ENCODE data around the gene PPARA.
"Not testable (repeated sequence)": the region's sequence is repeated elsewhere in the genome, so short reads cannot be mapped to it uniquely, and the experiment has no call there.

PPARA gene

GRCh38 chr22:46250035-46250782 is 99.9 kb downstream of the PPARA start, which contains the start of gene CDPF1:
Gene CDPF1 (minus strand): TSS chr22:46250293. CDS start chr22:46248284, 2,009 bp downstream.
- DNase-seq, result peak; percentile 94 to 95

- no peak for DNase-seq
Observed at GRCh38 chr22:46250783-46251125, 100.4 kb downstream of the PPARA start.

DNA sequence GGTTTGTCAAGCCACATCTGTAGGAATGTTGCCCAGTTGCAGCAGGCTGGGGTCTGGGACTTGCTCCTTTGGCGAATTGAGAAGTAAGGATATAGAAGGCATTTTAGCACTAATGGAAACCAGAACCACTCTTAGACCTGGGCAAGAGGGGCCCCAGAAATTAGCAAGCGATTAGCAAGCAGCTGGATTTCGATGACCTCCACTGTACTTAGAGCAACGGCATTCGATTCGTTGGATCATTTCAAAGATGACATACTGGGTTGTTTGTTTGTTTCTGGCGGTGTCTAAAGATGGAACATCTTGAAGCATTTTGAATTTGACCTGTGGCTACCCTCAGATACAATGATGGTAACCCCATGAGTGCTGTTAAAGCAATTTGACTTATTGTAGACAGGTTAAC is 100.9 kb downstream of the PPARA start:
- DNase-seq, result no peak

DNA sequence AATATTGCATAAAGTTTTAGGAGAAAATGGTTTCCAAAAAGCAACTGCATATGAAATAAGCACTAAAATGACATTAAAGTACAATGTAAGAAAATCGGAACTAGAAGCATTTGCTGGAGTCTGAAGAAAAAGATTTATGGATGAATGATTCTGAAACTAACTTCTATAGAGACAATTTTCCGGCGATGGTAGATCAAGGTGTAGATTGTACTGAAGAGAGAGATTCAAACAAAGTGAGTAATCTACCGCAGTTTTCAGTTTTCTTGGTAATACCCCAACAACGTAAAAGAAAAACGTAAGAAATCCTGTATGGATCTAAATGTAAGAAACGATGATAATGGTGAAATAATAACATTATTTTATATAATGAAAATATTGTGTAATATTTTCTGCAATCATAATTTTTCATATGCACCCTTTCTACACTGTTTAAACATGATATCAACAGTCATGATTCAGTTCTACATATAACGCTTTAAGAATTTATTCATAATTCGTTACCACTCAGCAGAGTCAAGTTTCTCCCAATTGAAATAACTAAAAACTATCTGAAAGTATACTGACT is 101.6 kb downstream of the PPARA start:
- DNase-seq, result no peak

DNA sequence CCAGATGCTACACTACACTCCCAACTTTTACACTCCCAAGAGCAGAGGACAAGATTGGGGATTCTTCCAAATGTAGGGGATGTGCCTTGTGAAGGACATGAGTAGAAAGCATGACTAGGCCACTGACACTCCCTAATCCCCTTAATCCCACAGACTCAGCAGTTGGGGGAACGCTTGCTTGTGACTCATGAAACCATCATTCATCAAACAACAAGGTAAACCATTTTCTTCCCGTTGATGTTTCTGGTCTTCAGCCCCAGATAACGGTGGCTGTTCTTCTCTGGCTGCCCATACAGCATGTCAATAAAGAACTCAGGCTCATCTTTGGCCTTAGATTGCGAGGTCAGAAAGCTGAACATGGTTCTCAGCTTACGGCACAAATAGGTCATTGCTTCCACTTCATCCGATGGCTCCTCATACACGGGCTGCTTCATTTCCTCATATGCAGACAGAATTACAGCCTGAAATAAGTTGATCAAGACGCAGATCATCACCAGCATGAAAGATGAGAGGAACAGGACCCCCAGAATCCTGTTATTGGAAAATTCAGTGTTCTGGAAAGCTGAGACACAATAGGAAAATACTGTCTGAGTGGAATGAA is 106.1 kb downstream of the PPARA start:
- DNase-seq, result no peak

- DNase-seq, result peak; percentile 32 to 42
Observed at GRCh38 chr22:46259374-46259773, 109.0 kb downstream of the PPARA start.

- no peak for DNase-seq
Observed at GRCh38 chr22:46260038-46260437, 109.7 kb downstream of the PPARA start.

GRCh38 chr22:46262449-46263215 is 112.3 kb downstream of the PPARA start:
- peak; percentile 58 to 75 for DNase-seq

DNA sequence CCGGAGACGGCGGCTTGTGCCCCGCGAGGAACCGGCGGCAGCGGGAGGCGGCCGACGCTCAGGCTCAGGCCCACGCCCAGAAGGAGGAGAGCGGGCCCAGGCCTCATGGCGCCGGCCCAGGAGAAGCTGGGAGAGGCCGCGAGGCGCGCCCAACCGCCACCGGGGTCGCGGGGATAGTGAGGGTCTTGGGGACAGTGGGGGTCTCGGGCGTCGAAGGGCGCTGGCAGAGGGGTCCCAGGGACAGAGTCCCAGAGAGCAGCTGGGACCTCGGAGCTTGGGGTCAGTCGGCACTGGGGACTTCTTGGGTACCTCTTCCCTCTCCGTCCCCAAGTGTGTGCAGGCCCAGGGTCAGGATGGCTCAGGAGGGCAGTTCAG is 112.9 kb downstream of the PPARA start, which contains the start of gene PKDREJ:
PKDREJ (minus strand) TSS at position 128 of the 375 bp plus-strand sequence; CDS start at position 107, 21 bp downstream.
- no peak for DNase-seq

DNA sequence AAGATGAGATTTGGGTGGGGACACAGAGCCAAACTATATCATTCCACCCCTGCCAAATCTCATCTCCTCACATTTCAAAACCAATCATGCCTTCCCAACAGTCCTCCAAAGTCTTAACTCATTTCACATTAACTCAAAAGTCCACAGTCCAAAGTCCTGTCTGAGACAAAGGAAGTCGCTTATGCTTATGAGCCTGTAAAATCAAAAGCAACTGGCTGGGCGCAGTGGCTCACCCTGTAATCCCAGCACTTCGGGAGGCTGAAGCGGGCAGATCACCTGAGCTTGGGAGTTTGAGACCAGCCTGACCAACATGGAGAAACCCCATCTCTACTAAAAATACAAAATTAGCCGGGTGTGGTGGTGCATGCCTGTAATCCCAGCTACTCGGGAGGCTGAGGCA is 114.2 kb downstream of the PPARA start:
- not testable (repeated sequence) for DNase-seq

GRCh38 chr22:46265627-46266026 is 115.3 kb downstream of the PPARA start:
- DNase-seq, result not testable (repeated sequence)

DNA sequence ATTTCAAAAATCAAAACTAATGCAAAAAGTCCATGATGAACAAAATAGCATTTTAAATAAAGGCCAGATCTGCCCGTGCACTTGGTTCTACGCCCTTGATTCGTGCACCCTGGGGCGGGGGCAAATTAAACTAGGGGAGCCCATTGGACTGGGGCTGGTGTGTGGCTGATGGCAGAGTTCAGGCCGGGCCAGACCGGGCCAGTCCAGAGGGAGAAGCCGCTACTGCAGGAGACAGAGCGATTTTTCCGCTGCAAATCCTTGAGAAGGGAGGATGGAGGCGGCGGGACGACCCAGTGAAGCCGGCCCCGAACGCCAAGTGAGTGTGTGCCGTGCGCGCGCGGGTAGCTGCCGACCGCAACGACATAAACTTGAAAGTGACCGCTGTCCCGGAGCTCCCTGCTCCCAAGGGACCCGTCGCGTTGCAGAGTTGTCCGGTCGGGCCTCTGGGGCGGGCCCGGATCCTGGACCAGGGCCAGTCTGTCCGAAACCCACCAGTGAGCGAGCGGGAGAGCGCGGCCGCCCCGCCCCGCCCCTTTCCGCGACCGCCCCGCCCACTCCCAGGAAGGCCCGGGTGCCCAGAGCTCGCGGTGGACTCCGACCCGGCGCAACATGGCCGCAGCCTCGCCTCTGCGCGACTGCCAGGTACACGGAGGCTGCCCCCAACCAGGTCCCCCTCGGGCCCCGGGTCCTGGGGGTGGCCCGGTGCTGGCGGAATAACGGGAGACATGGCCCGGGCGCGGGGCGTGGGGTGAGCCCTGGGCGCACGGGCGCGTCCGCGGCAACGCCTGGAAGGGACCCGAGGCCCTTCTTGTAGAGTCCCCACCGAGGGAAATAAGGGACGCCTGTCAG is 117.3 kb downstream of the PPARA start, which contains the start of gene TTC38:
TTC38 (plus strand) TSS at position 578 of the 849 bp plus-strand sequence; CDS start at position 610, 32 bp downstream.
- DNase-seq, result peak; percentile 77 to 87

DNA sequence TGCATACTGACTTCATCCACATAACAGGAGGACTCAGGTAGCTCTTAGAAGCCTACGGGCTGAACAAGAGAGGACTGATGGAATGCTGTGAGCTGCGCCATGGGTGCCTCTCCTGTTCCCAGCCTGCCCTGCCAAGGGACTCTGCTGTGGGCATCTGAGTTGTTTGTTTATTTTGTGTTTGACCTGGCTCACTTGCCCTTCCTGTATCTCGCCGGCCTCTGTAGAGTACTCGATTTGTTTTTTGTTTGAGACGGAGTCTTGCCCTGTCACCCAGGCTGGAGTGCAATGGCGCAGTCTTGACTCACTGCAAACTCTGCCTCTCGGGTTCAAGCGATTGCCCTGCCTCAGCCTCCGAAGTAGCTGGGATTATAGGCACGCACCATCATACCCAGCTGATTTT is 119.2 kb downstream of the PPARA start:
- DNase-seq, result no peak

GRCh38 chr22:46272196-46272595 is 121.9 kb downstream of the PPARA start:
- no peak for DNase-seq

- no peak for DNase-seq
Observed at GRCh38 chr22:46272762-46273431, 122.6 kb downstream of the PPARA start.

DNA sequence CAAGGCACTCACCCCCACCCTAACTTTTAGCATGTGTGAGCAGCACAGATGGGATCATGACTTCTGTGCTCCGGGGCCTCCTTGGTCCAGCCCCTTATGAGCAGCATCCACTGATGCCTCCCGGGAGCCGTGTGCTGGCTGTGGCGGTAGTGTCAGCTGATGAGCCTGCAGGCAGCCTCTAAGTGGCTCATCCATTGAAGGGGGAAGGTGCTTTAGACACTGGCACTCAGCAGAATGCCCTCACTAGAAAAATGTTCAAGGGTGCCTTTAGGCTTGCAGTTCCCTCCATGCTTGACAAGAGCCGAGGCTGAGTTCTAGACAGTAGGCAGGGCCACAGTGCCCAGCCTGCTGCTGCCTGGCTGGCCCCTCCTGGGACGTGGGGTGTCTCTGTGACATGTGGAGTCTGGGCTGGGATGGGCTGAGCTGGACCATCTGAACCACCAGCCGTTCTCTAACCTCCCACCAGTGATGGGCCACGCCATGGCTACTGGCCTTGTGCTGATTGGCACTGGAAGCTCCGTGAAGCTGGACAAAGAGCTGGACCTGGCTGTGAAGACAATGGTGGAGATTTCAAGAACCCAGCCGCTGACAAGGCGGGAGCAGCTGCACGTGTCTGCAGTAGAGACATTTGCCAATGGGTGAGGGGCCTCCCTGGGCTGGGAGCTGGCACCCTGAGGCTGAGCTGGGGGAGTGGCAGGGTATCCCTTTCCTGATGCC is 123.3 kb downstream of the PPARA start:
- no peak for DNase-seq

GRCh38 chr22:46274381-46274780 is 124.1 kb downstream of the PPARA start:
- no peak for DNase-seq

DNA sequence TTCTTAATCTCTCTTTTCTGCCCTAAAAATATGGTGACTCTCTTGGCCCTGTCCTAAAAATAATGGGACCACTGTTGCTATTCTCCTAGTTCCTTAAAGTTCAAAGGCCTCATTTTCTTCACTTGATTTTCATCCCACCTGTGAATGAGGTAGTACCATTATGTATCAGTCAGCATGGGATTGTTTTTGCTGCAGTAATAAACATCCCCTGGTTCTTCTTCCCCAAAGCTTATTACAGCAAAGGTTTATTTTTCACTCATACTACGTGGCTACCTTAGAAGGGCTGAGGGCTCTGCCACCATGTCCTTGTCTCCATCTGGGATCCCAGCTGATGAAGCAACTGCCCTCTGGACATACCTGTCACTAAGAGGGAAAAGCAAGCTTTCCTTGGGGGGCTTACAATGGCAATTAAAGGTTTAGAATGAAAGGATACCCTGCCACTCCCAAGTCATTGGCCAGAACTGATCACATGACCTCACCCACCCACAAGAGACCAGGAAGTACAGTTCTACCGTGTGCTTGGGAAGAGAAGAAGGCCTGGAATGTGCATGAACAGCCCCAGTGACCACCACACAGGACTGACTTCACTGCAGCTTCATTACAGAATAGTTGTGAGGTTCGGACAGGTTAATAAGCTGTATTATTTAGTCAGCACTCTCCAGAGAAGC is 125.3 kb downstream of the PPARA start:
- no peak for DNase-seq

DNA sequence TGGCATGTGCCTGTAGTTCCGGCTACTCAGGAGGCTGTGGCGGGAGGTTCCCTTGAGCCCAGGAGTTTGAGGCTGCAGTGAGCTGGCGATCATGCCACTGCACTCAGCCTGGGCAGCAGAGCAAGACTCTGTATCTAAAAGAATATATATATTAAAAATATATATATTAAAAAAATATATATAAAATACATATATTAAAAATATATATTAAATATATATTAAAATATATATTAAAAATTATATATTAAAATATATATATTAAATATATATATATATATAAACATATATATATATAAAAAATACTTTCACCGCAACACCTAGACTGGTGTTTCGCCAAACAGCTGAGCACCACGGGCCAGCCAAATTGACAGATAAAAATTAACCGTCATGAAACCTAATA is 126.2 kb downstream of the PPARA start:
- DNase-seq, result no peak

Measured in inflammatory macrophage (primary cell).